ENCODE data around the gene ANKRD13B.

- no peak for TF ChIP-seq POU6F1 (CRISPR knock-in tag; IDR thresholded peaks at IDR 0.05; ENCODE audit: borderline replicate concordance, low read depth)
- TF ChIP-seq CREB5 (CRISPR knock-in tag; IDR thresholded peaks at IDR 0.05; ENCODE audit: low read depth) = no peak
- TF ChIP-seq RARB (CRISPR knock-in tag; IDR thresholded peaks at IDR 0.05) = no peak
- TF ChIP-seq GLIS3 (CRISPR knock-in tag; IDR thresholded peaks at IDR 0.05) = no peak
- TF ChIP-seq PATZ1 (CRISPR knock-in tag; IDR thresholded peaks at IDR 0.05; ENCODE audit: borderline replicate concordance) = no peak
- no peak for TF ChIP-seq CSRNP3 (CRISPR knock-in tag; IDR thresholded peaks at IDR 0.05)
- no peak for TF ChIP-seq OSR1 (CRISPR knock-in tag; IDR thresholded peaks at IDR 0.05)
- no peak for TF ChIP-seq BACH2 (CRISPR knock-in tag; IDR thresholded peaks at IDR 0.05; ENCODE audit: borderline replicate concordance)
Measured at GRCh38 chr17:29576214-29577000, 16.5 kb upstream of the ANKRD13B start.

Measured in SK-N-SH treated with all-trans-retinoic acid at 6 μM for 48 hours (cell line).